WTC11 (cell line): Measurements from ENCODE around the gene LPIN3. TPM values are rescaled to one million over a fixed set of nuclear protein-coding genes. Genes with fewer than 3 reads are reported as not detected.

Source experiments
- ATAC-seq: fragments of 200-7000 bp; cut with Tn5 transposase; 2 replicates; pipeline ENCODE4 v1.10.0; 2021; ENCODE audit warnings: mild to moderate bottlenecking, moderate library complexity
- CTCF ChIA-PET: fragments of 300-600 bp; sonication (Branson Sonifier 250); formaldehyde crosslinking; loops from one replicate; lab custom pipeline; 2021; ENCODE audit warnings: antibody characterized with exemption; lab: Charles Lee
- POLR2A ChIA-PET: fragments of 350-600 bp; sonication (Branson Sonifier 250); formaldehyde crosslinking; loops from one replicate; lab custom pipeline; 2021; ENCODE audit warnings: antibody characterized with exemption; lab: Charles Lee
- DNase-seq: peaks from one replicate; pipeline ENCODE4 v3.0.0; 2021; ENCODE audit warnings: low spot score
- H3K27ac Mint-ChIP-seq: 2 replicates; pipeline ENCODE4 v1.8.0; 2021; ENCODE audit warnings: mixed read lengths
- H3K27me3 Mint-ChIP-seq: 2 replicates; pipeline ENCODE4 v1.8.0; 2021; ENCODE audit warnings: low read depth, mild to moderate bottlenecking, moderate library complexity, mixed read lengths
- H3K36me3 Mint-ChIP-seq: 2 replicates; pipeline ENCODE4 v1.8.0; 2021; ENCODE audit warnings: mixed read lengths
- H3K4me1 Mint-ChIP-seq: 2 replicates; pipeline ENCODE4 v1.8.0; 2022; ENCODE audit warnings: mixed read lengths
- H3K4me3 Mint-ChIP-seq: 2 replicates; pipeline ENCODE4 v1.8.0; 2021; ENCODE audit warnings: mild to moderate bottlenecking, moderate library complexity, mixed read lengths
- H3K9me3 Mint-ChIP-seq: 2 replicates; pipeline ENCODE4 v1.8.0; 2021; ENCODE audit warnings: mixed read lengths
- CBFB ChIP-seq: sonication (generic); formaldehyde crosslinking; IDR thresholded peaks from 2 replicates; pipeline ENCODE4 v1.8.1; 2022; ENCODE audit warnings: mild to moderate bottlenecking, low read depth, missing genetic modification reagents
- CREB1 ChIP-seq: sonication (generic); formaldehyde crosslinking; IDR thresholded peaks from 2 replicates; pipeline ENCODE4 v1.8.0; 2023; ENCODE audit warnings: mild to moderate bottlenecking, missing genetic modification reagents
- CTCF ChIP-seq: fragments of 200-600 bp; IDR thresholded peaks from 2 replicates; pipeline ENCODE4 v1.8.0; 2022; ENCODE audit warnings: antibody characterized with exemption
- E2F4 ChIP-seq: sonication (generic); formaldehyde crosslinking; IDR thresholded peaks from 2 replicates; pipeline ENCODE4 v1.8.1; 2022; ENCODE audit warnings: low read depth, mild to moderate bottlenecking, moderate library complexity, missing genetic modification reagents, borderline replicate concordance
- EMX1 ChIP-seq: fragments of 250-450 bp; sonication (Bioruptor Pico); IDR thresholded peaks from 2 replicates; pipeline ENCODE4 v1.8.0; 2021; ENCODE audit warnings: mild to moderate bottlenecking
- ESRRA ChIP-seq: sonication (generic); formaldehyde crosslinking; IDR thresholded peaks from 2 replicates; pipeline ENCODE4 v1.8.1; 2022; ENCODE audit warnings: mild to moderate bottlenecking, missing genetic modification reagents, borderline replicate concordance
- FOXP1 ChIP-seq: sonication (generic); formaldehyde crosslinking; IDR thresholded peaks from 2 replicates; pipeline ENCODE4 v1.8.0; 2022; ENCODE audit warnings: missing genetic modification reagents, mild to moderate bottlenecking, moderate library complexity, borderline replicate concordance
- HMGA2 ChIP-seq: fragments of 250-450 bp; sonication (Bioruptor Pico); IDR thresholded peaks from 2 replicates; pipeline ENCODE4 v1.4.0; 2021; ENCODE audit warnings: mild to moderate bottlenecking, moderate library complexity
- MLX ChIP-seq: sonication (generic); formaldehyde crosslinking; IDR thresholded peaks from 2 replicates; pipeline ENCODE4 v1.8.1; 2023; ENCODE audit warnings: mild to moderate bottlenecking, missing genetic modification reagents, moderate library complexity
- NFATC4 ChIP-seq: fragments of 250-450 bp; sonication (Bioruptor Pico); IDR thresholded peaks from 2 replicates; pipeline ENCODE4 v1.9.0; 2021; ENCODE audit warnings: mild to moderate bottlenecking
- NFE2L1 ChIP-seq: sonication (generic); formaldehyde crosslinking; IDR thresholded peaks from 2 replicates; pipeline ENCODE4 v1.8.1; 2023; ENCODE audit warnings: missing genetic modification reagents
- NFYB ChIP-seq: sonication (generic); formaldehyde crosslinking; conservative IDR thresholded peaks from 2 replicates; pipeline ENCODE4 v1.8.0; 2022; ENCODE audit warnings: low read depth, missing genetic modification reagents
- NR1H2 ChIP-seq: sonication (generic); formaldehyde crosslinking; IDR thresholded peaks from 2 replicates; pipeline ENCODE4 v1.9.0; 2021; ENCODE audit warnings: mild to moderate bottlenecking, moderate library complexity, missing genetic modification reagents
- SOX15 ChIP-seq: fragments of 250-450 bp; sonication (Bioruptor Pico); IDR thresholded peaks from 2 replicates; pipeline ENCODE4 v1.9.0; 2021; ENCODE audit warnings: mild to moderate bottlenecking
- USF1 ChIP-seq: sonication (generic); formaldehyde crosslinking; IDR thresholded peaks from 2 replicates; pipeline ENCODE4 v1.8.0; 2022; ENCODE audit warnings: mild to moderate bottlenecking, missing genetic modification reagents
- ZBTB21 ChIP-seq: sonication (generic); formaldehyde crosslinking; IDR thresholded peaks from 2 replicates; pipeline ENCODE4 v1.8.1; 2023; ENCODE audit warnings: mild to moderate bottlenecking, missing genetic modification reagents, borderline replicate concordance
- ZMAT4 ChIP-seq: fragments of 250-450 bp; sonication (Bioruptor Pico); IDR thresholded peaks from 2 replicates; pipeline ENCODE4 v1.9.0; 2021; ENCODE audit warnings: mild to moderate bottlenecking
- ZNF219 ChIP-seq: sonication (generic); formaldehyde crosslinking; IDR thresholded peaks from 2 replicates; pipeline ENCODE4 v1.8.0; 2023; ENCODE audit warnings: missing genetic modification reagents, mild to moderate bottlenecking, borderline replicate concordance
- ZNF232 ChIP-seq: sonication (generic); formaldehyde crosslinking; IDR thresholded peaks from 2 replicates; pipeline ENCODE4 v1.8.0; 2022; ENCODE audit warnings: mild to moderate bottlenecking, missing genetic modification reagents
- ZNF281 ChIP-seq: sonication (generic); formaldehyde crosslinking; IDR thresholded peaks from 2 replicates; pipeline ENCODE4 v1.8.0; 2023; ENCODE audit warnings: mild to moderate bottlenecking, missing genetic modification reagents
- ZNF317 ChIP-seq: sonication (generic); formaldehyde crosslinking; IDR thresholded peaks from 2 replicates; pipeline ENCODE4 v1.8.1; 2023; ENCODE audit warnings: low read depth, mild to moderate bottlenecking, moderate library complexity, missing genetic modification reagents, borderline replicate concordance
- ZNF512 ChIP-seq: sonication (generic); formaldehyde crosslinking; IDR thresholded peaks from 2 replicates; pipeline ENCODE4 v1.8.1; 2022; ENCODE audit warnings: missing genetic modification reagents, borderline replicate concordance
- ZNF671 ChIP-seq: fragments of 250-450 bp; sonication (Bioruptor Pico); IDR thresholded peaks from 2 replicates; pipeline ENCODE4 v1.8.0; 2021; ENCODE audit warnings: mild to moderate bottlenecking
- total RNA-seq: library from RNA; stranded (reverse); gene quantifications from 3 replicates; pipeline ENCODE4 v1.2.3, GENCODE V29; 2021

LPIN3 gene
- total RNA-seq, 1 experiment from 2014 or later: 7.9 TPM

GRCh38 chr20:41344477-41344876, 3.9 kb downstream of the LPIN3 start:
- ChIA-PET CTCF (interaction anchor here (0.9 to 1.3 kb wide), 3 partner anchors 8 to 171 kb away, joined by 3 to 4 read pairs (median 3); no protein-coding TSS in a partner anchor), POLR2A (no interaction called here)
- DNase-seq (no peak), ATAC-seq (no peak)
- Mint-ChIP-seq H3K9me3 (no peaks in the 10 kb centered on the region), H3K4me1 (peaks cover 7% of the 10 kb centered on the region), H3K27ac (no peak overlapping the region), H3K27me3 (peaks cover 4% of the 10 kb centered on the region), H3K4me3 (no peak overlapping the region), H3K36me3 (no peaks in the 10 kb centered on the region)
- TF ChIP-seq ZBTB21 (CRISPR knock-in tag) (no peak), USF1 (CRISPR knock-in tag) (no peak), NFATC4 (CRISPR knock-in tag) (no peak), E2F4 (CRISPR knock-in tag) (no peak), MLX (CRISPR knock-in tag) (no peak), ZNF317 (CRISPR knock-in tag) (no peak)

- Mint-ChIP-seq H3K4me1 (peaks cover 4% of the 10 kb centered on the region), H3K27ac (no peak overlapping the region), H3K27me3 (no peaks in the 10 kb centered on the region; the same call in 1 of the 2 replicates), H3K36me3 (no peaks in the 10 kb centered on the region), H3K9me3 (no peaks in the 10 kb centered on the region), H3K4me3 (no peak overlapping the region)
- ATAC-seq (no peak), DNase-seq (no peak)
- ChIA-PET POLR2A (no interaction called here), CTCF (interaction anchor here (0.9 kb wide), 1 partner anchor 172 kb away, joined by 3 read pairs; no protein-coding TSS in a partner anchor)
- no peak for TF ChIP-seq ZNF232 (CRISPR knock-in tag)
- no peak for TF ChIP-seq NFE2L1 (CRISPR knock-in tag)
- no peak for TF ChIP-seq NFATC4 (CRISPR knock-in tag)
- no peak for TF ChIP-seq NFYB (CRISPR knock-in tag)
- TF ChIP-seq EMX1 (CRISPR knock-in tag): no peak
- no peak for TF ChIP-seq SOX15 (CRISPR knock-in tag)
- TF ChIP-seq ZNF512 (CRISPR knock-in tag): no peak
These were observed 4.5 kb downstream of the LPIN3 start for GRCh38 chr20:41344938-41345728.

GRCh38 chr20:41345729-41346067, 5.1 kb downstream of the LPIN3 start:
- POLR2A ChIA-PET: no interaction called here
- Mint-ChIP-seq H3K36me3 (no peaks in the 10 kb centered on the region), H3K9me3 (no peaks in the 10 kb centered on the region)
- TF ChIP-seq CREB1 (CRISPR knock-in tag) (no peak), HMGA2 (CRISPR knock-in tag) (no peak), CBFB (CRISPR knock-in tag) (no peak), ESRRA (no peak), ZNF281 (no peak), NR1H2 (CRISPR knock-in tag) (no peak), SOX15 (CRISPR knock-in tag) (no peak), CTCF (no peak), ZMAT4 (CRISPR knock-in tag) (no peak), FOXP1 (CRISPR knock-in tag) (no peak), ZNF219 (CRISPR knock-in tag) (no peak), ZNF671 (no peak)

More at GRCh38 chr20:41345729-41346067, 5.1 kb downstream of the LPIN3 start:
- no peak for DNase-seq
- Mint-ChIP-seq H3K27me3 (no peaks in the 10 kb centered on the region; the same call in 1 of the 2 replicates), H3K27ac (no peak overlapping the region), H3K4me3 (no peak overlapping the region), H3K4me1 (peaks cover 4% of the 10 kb centered on the region)
- no peak for ATAC-seq
- CTCF ChIA-PET: interaction anchor here (0.9 kb wide), 1 partner anchor 173 kb away, joined by 3 read pairs; no protein-coding TSS in a partner anchor
